HEK293 (cell line): Measurements from ENCODE around the gene MSI2.

Experiments
- CTCF ChIA-PET: fragments of 350-600 bp; formaldehyde crosslinking; extraction: SDS; loops from one replicate; lab custom pipeline; 2021; ENCODE audit warnings: antibody characterized with exemption; lab: Yijun Ruan, JAX
- POLR2A ChIA-PET: fragments of 300-600 bp; formaldehyde crosslinking; extraction: SDS; loops from one replicate; lab custom pipeline; 2020; ENCODE audit warnings: antibody characterized with exemption, inconsistent platforms; lab: Yijun Ruan, JAX
- H3K27ac ChIP-seq: fragments of 200-500 bp; sonication (Bioruptor generic); 2 replicates; pipeline ENCODE4 v1.5.1; 2014; ENCODE audit warnings: low read depth, low read length, control low read depth, inconsistent platforms; ENCODE audit errors: extremely low read depth
- H3K36me3 ChIP-seq, 2 experiments: fragments of 200-500 bp in 1 of 2; sonication (Bioruptor generic) in 1 of 2; 1 replicate in 1 of 2; 2 replicates in 1 of 2; pipeline ENCODE4 v1.5.1; 2014 to 2017; ENCODE audit warnings: inconsistent platforms in 2 of 2, low read length in 2 of 2; ENCODE audit not compliant: control insufficient read depth in 2 of 2, insufficient read depth in 1 of 2
- H3K4me1 ChIP-seq: fragments of 200-500 bp; sonication (Bioruptor generic); 2 replicates; pipeline ENCODE4 v1.5.1; 2014; ENCODE audit warnings: mild to moderate bottlenecking, low read length, inconsistent platforms; ENCODE audit not compliant: control insufficient read depth, insufficient read depth
- H3K4me3 ChIP-seq: 2 replicates; pipeline ENCODE4 v1.5.1; 2011; ENCODE audit warnings: low read depth, mild to moderate bottlenecking, control low read depth, low read length, moderate library complexity
- H3K9me3 ChIP-seq: fragments of 200-500 bp; sonication (Bioruptor generic); 2 replicates; pipeline ENCODE4 v1.5.1; 2014; ENCODE audit warnings: low read depth, low read length, inconsistent platforms; ENCODE audit not compliant: control insufficient read depth, insufficient read depth
- EGR2 ChIP-seq: fragments of 450-650 bp; formaldehyde crosslinking; IDR thresholded peaks from 2 replicates; pipeline ENCODE4 v1.5.1; 2016; ENCODE audit warnings: low read depth, missing biosample characterization, missing genetic modification characterization
- FEZF1 ChIP-seq: fragments of 450-650 bp; formaldehyde crosslinking; IDR thresholded peaks from 2 replicates; pipeline ENCODE4 v1.5.1; 2016; ENCODE audit warnings: missing biosample characterization, missing genetic modification characterization
- RBAK ChIP-seq: fragments of 450-650 bp; formaldehyde crosslinking; IDR thresholded peaks from 2 replicates; pipeline ENCODE4 v1.5.1; 2016; ENCODE audit warnings: missing biosample characterization, missing genetic modification characterization
- ZNF221 ChIP-seq: fragments of 450-650 bp; formaldehyde crosslinking; IDR thresholded peaks from 2 replicates; pipeline ENCODE4 v1.5.1; 2017; ENCODE audit warnings: missing biosample characterization, missing genetic modification characterization, borderline replicate concordance
- ZNF302 ChIP-seq: fragments of 450-650 bp; formaldehyde crosslinking; IDR thresholded peaks from 2 replicates; pipeline ENCODE4 v1.5.1; 2016; ENCODE audit warnings: missing biosample characterization, missing genetic modification characterization, low read depth
- ZNF548 ChIP-seq: fragments of 450-650 bp; formaldehyde crosslinking; IDR thresholded peaks from 2 replicates; pipeline ENCODE4 v1.5.1; 2016; ENCODE audit warnings: missing biosample characterization, missing genetic modification characterization
- ZNF792 ChIP-seq: fragments of 450-650 bp; formaldehyde crosslinking; IDR thresholded peaks from 2 replicates; pipeline ENCODE4 v1.5.1; 2016; ENCODE audit warnings: missing biosample characterization, missing genetic modification characterization
- ZNF843 ChIP-seq: fragments of 450-650 bp; formaldehyde crosslinking; IDR thresholded peaks from 2 replicates; pipeline ENCODE4 v1.5.1; 2016; ENCODE audit warnings: missing biosample characterization, missing genetic modification characterization
- TF ChIP-seq, protein P1 (sequence below): fragments of 450-650 bp; formaldehyde crosslinking; IDR thresholded peaks from 2 replicates; pipeline ENCODE4 v1.5.1; 2016; ENCODE audit warnings: missing biosample characterization, missing genetic modification characterization
- TF ChIP-seq, protein P2 (sequence below): fragments of 450-650 bp; formaldehyde crosslinking; IDR thresholded peaks from 2 replicates; pipeline ENCODE4 v1.5.1; 2016; ENCODE audit warnings: missing biosample characterization, missing genetic modification characterization
- TF ChIP-seq, protein P3 (sequence below): fragments of 450-650 bp; formaldehyde crosslinking; IDR thresholded peaks from 2 replicates; pipeline ENCODE4 v1.5.1; 2017; ENCODE audit warnings: missing biosample characterization, missing genetic modification characterization
- TF ChIP-seq, protein P4 (sequence below): fragments of 450-650 bp; formaldehyde crosslinking; IDR thresholded peaks from 2 replicates; pipeline ENCODE4 v1.5.1; 2016; ENCODE audit warnings: missing biosample characterization, missing genetic modification characterization
- TF ChIP-seq, protein P5 (sequence below): fragments of 450-650 bp; formaldehyde crosslinking; IDR thresholded peaks from 2 replicates; pipeline ENCODE4 v1.5.1; 2016; ENCODE audit warnings: missing biosample characterization, missing genetic modification characterization
- TF ChIP-seq, protein P6 (sequence below): fragments of 450-650 bp; formaldehyde crosslinking; IDR thresholded peaks from 2 replicates; pipeline ENCODE4; 2016; ENCODE audit warnings: missing biosample characterization, missing genetic modification characterization

Gene MSI2

DNA sequence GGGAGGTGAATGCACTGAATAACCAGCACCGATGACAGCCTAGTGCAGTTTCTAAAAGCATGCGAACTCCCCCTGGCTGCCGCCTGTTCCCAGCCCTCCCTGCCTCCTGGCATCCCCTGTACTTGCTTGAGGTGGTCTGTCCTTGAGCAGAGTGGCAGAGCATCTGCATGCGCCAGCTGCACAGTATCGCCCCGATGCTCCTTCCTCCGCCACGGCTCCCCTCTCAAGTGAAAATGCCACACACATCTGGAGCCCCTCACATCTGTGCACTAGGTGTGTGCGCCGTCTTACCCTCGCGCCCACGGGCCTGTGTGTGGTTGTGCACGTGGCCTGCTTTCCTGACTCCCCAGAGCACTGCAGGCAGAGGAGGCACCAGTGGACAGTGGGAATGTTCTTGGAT is 376.9 kb downstream of the MSI2 start:
- ChIA-PET POLR2A (no interaction called here), CTCF (no interaction called here)
- H3K4me3 ChIP-seq: no peak overlapping the region
- no peak overlapping the region for H3K27ac ChIP-seq
- H3K4me1 ChIP-seq: no peaks in the 10 kb centered on the region
- H3K9me3 ChIP-seq: no peaks in the 10 kb centered on the region
- peaks cover 0 to 19% of the 10 kb centered on the region in 2 experiments; a peak in 1 of 3 replicates for H3K36me3 ChIP-seq
- TF ChIP-seq ZNF843: no peak
- no peak for TF ChIP-seq FEZF1 (tag by site-specific recombination)
- TF ChIP-seq ZNF221 (tag by site-specific recombination): no peak
- TF ChIP-seq EGR2 (tag by site-specific recombination): no peak
- TF ChIP-seq, protein P1, sequence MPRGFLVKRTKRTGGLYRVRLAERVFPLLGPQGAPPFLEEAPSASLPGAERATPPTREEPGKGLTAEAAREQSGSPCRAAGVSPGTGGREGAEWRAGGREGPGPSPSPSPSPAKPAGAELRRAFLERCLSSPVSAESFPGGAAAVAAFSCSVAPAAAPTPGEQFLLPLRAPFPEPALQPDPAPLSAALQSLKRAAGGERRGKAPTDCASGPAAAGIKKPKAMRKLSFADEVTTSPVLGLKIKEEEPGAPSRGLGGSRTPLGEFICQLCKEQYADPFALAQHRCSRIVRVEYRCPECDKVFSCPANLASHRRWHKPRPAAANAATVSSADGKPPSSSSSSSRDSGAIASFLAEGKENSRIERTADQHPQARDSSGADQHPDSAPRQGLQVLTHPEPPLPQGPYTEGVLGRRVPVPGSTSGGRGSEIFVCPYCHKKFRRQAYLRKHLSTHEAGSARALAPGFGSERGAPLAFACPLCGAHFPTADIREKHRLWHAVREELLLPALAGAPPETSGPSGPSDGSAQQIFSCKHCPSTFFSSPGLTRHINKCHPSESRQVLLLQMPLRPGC (tag by site-specific recombination): no peak
- TF ChIP-seq ZNF302 (tag by site-specific recombination): no peak
- TF ChIP-seq, protein P2, sequence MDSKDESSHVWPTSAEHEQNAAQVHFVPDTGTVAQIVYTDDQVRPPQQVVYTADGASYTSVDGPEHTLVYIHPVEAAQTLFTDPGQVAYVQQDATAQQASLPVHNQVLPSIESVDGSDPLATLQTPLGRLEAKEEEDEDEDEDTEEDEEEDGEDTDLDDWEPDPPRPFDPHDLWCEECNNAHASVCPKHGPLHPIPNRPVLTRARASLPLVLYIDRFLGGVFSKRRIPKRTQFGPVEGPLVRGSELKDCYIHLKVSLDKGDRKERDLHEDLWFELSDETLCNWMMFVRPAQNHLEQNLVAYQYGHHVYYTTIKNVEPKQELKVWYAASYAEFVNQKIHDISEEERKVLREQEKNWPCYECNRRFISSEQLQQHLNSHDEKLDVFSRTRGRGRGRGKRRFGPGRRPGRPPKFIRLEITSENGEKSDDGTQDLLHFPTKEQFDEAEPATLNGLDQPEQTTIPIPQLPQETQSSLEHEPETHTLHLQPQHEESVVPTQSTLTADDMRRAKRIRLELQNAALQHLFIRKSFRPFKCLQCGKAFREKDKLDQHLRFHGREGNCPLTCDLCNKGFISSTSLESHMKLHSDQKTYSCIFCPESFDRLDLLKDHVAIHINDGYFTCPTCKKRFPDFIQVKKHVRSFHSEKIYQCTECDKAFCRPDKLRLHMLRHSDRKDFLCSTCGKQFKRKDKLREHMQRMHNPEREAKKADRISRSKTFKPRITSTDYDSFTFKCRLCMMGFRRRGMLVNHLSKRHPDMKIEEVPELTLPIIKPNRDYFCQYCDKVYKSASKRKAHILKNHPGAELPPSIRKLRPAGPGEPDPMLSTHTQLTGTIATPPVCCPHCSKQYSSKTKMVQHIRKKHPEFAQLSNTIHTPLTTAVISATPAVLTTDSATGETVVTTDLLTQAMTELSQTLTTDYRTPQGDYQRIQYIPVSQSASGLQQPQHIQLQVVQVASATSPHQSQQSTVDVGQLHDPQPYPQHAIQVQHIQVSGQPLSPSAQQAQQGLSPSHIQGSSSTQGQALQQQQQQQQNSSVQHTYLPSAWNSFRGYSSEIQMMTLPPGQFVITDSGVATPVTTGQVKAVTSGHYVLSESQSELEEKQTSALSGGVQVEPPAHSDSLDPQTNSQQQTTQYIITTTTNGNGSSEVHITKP (tag by site-specific recombination): no peak
- no peak for TF ChIP-seq RBAK (tag by site-specific recombination)
- no peak for TF ChIP-seq ZNF792 (tag by site-specific recombination)
- TF ChIP-seq, protein P3, sequence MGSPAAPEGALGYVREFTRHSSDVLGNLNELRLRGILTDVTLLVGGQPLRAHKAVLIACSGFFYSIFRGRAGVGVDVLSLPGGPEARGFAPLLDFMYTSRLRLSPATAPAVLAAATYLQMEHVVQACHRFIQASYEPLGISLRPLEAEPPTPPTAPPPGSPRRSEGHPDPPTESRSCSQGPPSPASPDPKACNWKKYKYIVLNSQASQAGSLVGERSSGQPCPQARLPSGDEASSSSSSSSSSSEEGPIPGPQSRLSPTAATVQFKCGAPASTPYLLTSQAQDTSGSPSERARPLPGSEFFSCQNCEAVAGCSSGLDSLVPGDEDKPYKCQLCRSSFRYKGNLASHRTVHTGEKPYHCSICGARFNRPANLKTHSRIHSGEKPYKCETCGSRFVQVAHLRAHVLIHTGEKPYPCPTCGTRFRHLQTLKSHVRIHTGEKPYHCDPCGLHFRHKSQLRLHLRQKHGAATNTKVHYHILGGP: no peak
- no peak for TF ChIP-seq ZNF548 (tag by site-specific recombination)
- TF ChIP-seq, protein P4, sequence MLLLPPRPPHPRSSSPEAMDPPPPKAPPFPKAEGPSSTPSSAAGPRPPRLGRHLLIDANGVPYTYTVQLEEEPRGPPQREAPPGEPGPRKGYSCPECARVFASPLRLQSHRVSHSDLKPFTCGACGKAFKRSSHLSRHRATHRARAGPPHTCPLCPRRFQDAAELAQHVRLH: no peak
- TF ChIP-seq, protein P5, sequence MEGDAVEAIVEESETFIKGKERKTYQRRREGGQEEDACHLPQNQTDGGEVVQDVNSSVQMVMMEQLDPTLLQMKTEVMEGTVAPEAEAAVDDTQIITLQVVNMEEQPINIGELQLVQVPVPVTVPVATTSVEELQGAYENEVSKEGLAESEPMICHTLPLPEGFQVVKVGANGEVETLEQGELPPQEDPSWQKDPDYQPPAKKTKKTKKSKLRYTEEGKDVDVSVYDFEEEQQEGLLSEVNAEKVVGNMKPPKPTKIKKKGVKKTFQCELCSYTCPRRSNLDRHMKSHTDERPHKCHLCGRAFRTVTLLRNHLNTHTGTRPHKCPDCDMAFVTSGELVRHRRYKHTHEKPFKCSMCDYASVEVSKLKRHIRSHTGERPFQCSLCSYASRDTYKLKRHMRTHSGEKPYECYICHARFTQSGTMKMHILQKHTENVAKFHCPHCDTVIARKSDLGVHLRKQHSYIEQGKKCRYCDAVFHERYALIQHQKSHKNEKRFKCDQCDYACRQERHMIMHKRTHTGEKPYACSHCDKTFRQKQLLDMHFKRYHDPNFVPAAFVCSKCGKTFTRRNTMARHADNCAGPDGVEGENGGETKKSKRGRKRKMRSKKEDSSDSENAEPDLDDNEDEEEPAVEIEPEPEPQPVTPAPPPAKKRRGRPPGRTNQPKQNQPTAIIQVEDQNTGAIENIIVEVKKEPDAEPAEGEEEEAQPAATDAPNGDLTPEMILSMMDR (tag by site-specific recombination): no peak
- TF ChIP-seq, protein P6, sequence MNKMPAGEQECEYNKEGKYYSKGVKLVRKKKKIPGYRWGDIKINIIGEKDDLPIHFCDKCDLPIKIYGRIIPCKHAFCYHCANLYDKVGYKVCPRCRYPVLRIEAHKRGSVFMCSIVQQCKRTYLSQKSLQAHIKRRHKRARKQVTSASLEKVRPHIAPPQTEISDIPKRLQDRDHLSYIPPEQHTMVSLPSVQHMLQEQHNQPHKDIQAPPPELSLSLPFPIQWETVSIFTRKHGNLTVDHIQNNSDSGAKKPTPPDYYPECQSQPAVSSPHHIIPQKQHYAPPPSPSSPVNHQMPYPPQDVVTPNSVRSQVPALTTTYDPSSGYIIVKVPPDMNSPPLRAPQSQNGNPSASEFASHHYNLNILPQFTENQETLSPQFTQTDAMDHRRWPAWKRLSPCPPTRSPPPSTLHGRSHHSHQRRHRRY (tag by site-specific recombination): no peak
